ENCODE data around the gene TIMELESS. TPM values are rescaled to one million over a fixed set of nuclear protein-coding genes. Genes with fewer than 3 reads are reported as not detected.
"Not testable (repeated sequence)": the region's sequence is repeated elsewhere in the genome, so short reads cannot be mapped to it uniquely, and the experiment has no call there.

TIMELESS gene
- total RNA-seq, 2 donors from 2014 or later: 64.5 to 85.3 TPM

GRCh38 chr12:56411781-56412639 is 37.2 kb downstream of the TIMELESS start:
- H3K4me1 ChIP-seq (ENCODE audit: control insufficient read depth, insufficient read depth, low read length): no peaks in the 10 kb centered on the region
- H3K36me3 ChIP-seq (ENCODE audit: control insufficient read depth, insufficient read depth, low read length): peaks cover 4% of the 10 kb centered on the region
- Mint-ChIP-seq H3K36me3 (ENCODE audit: low read depth) (peaks cover 14% of the 10 kb centered on the region), H3K27me3 (ENCODE audit: insufficient read depth) (no peaks in the 10 kb centered on the region), H3K4me1 (no peaks in the 10 kb centered on the region), H3K4me3 (no peak overlapping the region), H3K9me3 (no peaks in the 10 kb centered on the region), H3K27ac (no peak overlapping the region)
- H3K27ac ChIP-seq (ENCODE audit: low read depth, low read length): no peak overlapping the region
- H3K27me3 ChIP-seq (ENCODE audit: control insufficient read depth, insufficient read depth, low read length, poor library complexity, severe bottlenecking): no peaks in the 10 kb centered on the region
- DNase-seq: no peak
- H3K9ac ChIP-seq (ENCODE audit: extremely low read depth, low read length, poor library complexity, severe bottlenecking): no peak overlapping the region
- no peak overlapping the region for H3K4me3 ChIP-seq (ENCODE audit: low read length)
- 94 to 100% methylated on average over 4 to 6 of the region's 6 CpGs for WGBS, 2 experiments (ENCODE audit: insufficient coverage in 1 of 2, insufficient read length in 1 of 2)
- no peak for TF ChIP-seq CTCF (conservative IDR thresholded peaks at IDR 0.05)
- H3K9me3 ChIP-seq (ENCODE audit: control insufficient read depth, low read length): no peaks in the 10 kb centered on the region

- Mint-ChIP-seq H3K27me3 (ENCODE audit: insufficient read depth) (no peaks in the 10 kb centered on the region), H3K4me3 (no peak overlapping the region), H3K9me3 (no peaks in the 10 kb centered on the region), H3K36me3 (ENCODE audit: low read depth) (peaks cover 4% of the 10 kb centered on the region), H3K4me1 (no peaks in the 10 kb centered on the region), H3K27ac (no peak overlapping the region)
- no peaks in the 10 kb centered on the region for H3K4me1 ChIP-seq (ENCODE audit: control insufficient read depth, insufficient read depth, low read length)
- no peak overlapping the region for H3K4me3 ChIP-seq (ENCODE audit: low read length)
- no peaks in the 10 kb centered on the region for H3K36me3 ChIP-seq (ENCODE audit: control insufficient read depth, insufficient read depth, low read length)
- no peak for DNase-seq
- WGBS, 2 experiments (ENCODE audit: insufficient coverage in 1 of 2, insufficient read length in 1 of 2): 85 to 100% methylated on average over 1 to 4 of the region's 4 CpGs
- no peak overlapping the region for H3K27ac ChIP-seq (ENCODE audit: low read depth, low read length)
- H3K27me3 ChIP-seq (ENCODE audit: control insufficient read depth, insufficient read depth, low read length, poor library complexity, severe bottlenecking): no peaks in the 10 kb centered on the region
- H3K9ac ChIP-seq (ENCODE audit: extremely low read depth, low read length, poor library complexity, severe bottlenecking): no peak overlapping the region
- no peak for TF ChIP-seq CTCF (conservative IDR thresholded peaks at IDR 0.05)
- no peaks in the 10 kb centered on the region for H3K9me3 ChIP-seq (ENCODE audit: control insufficient read depth, low read length)
Measured at GRCh38 chr12:56410768-56411167, 38.5 kb downstream of the TIMELESS start.

- Histone ChIP-seq H3K4me1 (ENCODE audit: control insufficient read depth, insufficient read depth, low read length) (no peaks in the 10 kb centered on the region), H3K9ac (ENCODE audit: extremely low read depth, low read length, poor library complexity, severe bottlenecking) (no peak overlapping the region), H3K36me3 (ENCODE audit: control insufficient read depth, insufficient read depth, low read length) (no peaks in the 10 kb centered on the region), H3K27me3 (ENCODE audit: control insufficient read depth, insufficient read depth, low read length, poor library complexity, severe bottlenecking) (no peaks in the 10 kb centered on the region), H3K9me3 (ENCODE audit: control insufficient read depth, low read length) (no peaks in the 10 kb centered on the region), H3K27ac (ENCODE audit: low read depth, low read length) (no peak overlapping the region), H3K4me3 (ENCODE audit: low read length) (no peak overlapping the region)
- no peak for TF ChIP-seq CTCF (conservative IDR thresholded peaks at IDR 0.05)
- no peaks in the 10 kb centered on the region for H3K27me3 Mint-ChIP-seq (ENCODE audit: insufficient read depth)
- no peak overlapping the region for H3K27ac Mint-ChIP-seq
- no peaks in the 10 kb centered on the region for H3K9me3 Mint-ChIP-seq
- 90 to 94% methylated on average over 3 to 5 of the region's 5 CpGs for WGBS, 2 experiments (ENCODE audit: insufficient coverage in 1 of 2, insufficient read length in 1 of 2)
- no peak for DNase-seq
- no peaks in the 10 kb centered on the region for H3K36me3 Mint-ChIP-seq (ENCODE audit: low read depth)
- H3K4me1 Mint-ChIP-seq: no peaks in the 10 kb centered on the region
- H3K4me3 Mint-ChIP-seq: no peak overlapping the region
Measured at GRCh38 chr12:56408799-56409417, 40.3 kb downstream of the TIMELESS start.

- H3K4me1 Mint-ChIP-seq; H3K4me1 ChIP-seq (ENCODE audit: control insufficient read depth, insufficient read depth, low read length); H3K27ac Mint-ChIP-seq; H3K27me3 ChIP-seq (ENCODE audit: control insufficient read depth, insufficient read depth, low read length, poor library complexity, severe bottlenecking); H3K36me3 Mint-ChIP-seq (ENCODE audit: low read depth); H3K27ac ChIP-seq (ENCODE audit: low read depth, low read length); H3K4me3 ChIP-seq (ENCODE audit: low read length); H3K9me3 ChIP-seq (ENCODE audit: control insufficient read depth, low read length); H3K4me3 Mint-ChIP-seq; DNase-seq; H3K27me3 Mint-ChIP-seq (ENCODE audit: insufficient read depth); H3K36me3 ChIP-seq (ENCODE audit: control insufficient read depth, insufficient read depth, low read length); H3K9ac ChIP-seq (ENCODE audit: extremely low read depth, low read length, poor library complexity, severe bottlenecking): not testable (repeated sequence)
- H3K9me3 Mint-ChIP-seq: peaks cover 10% of the 10 kb centered on the region
- WGBS, 2 experiments (ENCODE audit: insufficient coverage in 1 of 2, insufficient read length in 1 of 2): 88% methylated on average over 2 of the region's 3 CpGs; no CpG with 5 or more reads in 1 of the 2 experiments
Measured at GRCh38 chr12:56404227-56404626, 45.0 kb downstream of the TIMELESS start.

GRCh38 chr12:56401612-56402011 is 47.6 kb downstream of the TIMELESS start:
- H3K9me3 Mint-ChIP-seq: peaks cover 22% of the 10 kb centered on the region
- not testable (repeated sequence) for H3K27ac Mint-ChIP-seq; H3K9me3 ChIP-seq (ENCODE audit: control insufficient read depth, low read length); H3K4me3 Mint-ChIP-seq; H3K4me3 ChIP-seq (ENCODE audit: low read length); H3K27me3 Mint-ChIP-seq (ENCODE audit: insufficient read depth); H3K36me3 ChIP-seq (ENCODE audit: control insufficient read depth, insufficient read depth, low read length); H3K4me1 Mint-ChIP-seq; H3K27me3 ChIP-seq (ENCODE audit: control insufficient read depth, insufficient read depth, low read length, poor library complexity, severe bottlenecking); H3K36me3 Mint-ChIP-seq (ENCODE audit: low read depth); H3K27ac ChIP-seq (ENCODE audit: low read depth, low read length); H3K9ac ChIP-seq (ENCODE audit: extremely low read depth, low read length, poor library complexity, severe bottlenecking); H3K4me1 ChIP-seq (ENCODE audit: control insufficient read depth, insufficient read depth, low read length); DNase-seq

Measured in endodermal cell (in vitro differentiated cells).